Right lobe of liver (tissue), 6 donors: ENCODE data around the gene KLHL17. TPM values are rescaled to one million over a fixed set of nuclear protein-coding genes. Genes with fewer than 3 reads are reported as not detected.

ENCODE experiments used
- ATAC-seq, 4 donors: fragments of 200-7000 bp; cut with Tn5 transposase; one replicate each; pipeline ENCODE4 v1.9.1; 2020; ENCODE audit warnings: mild to moderate bottlenecking in 4 of 4, moderate library complexity in 4 of 4
- DNase-seq, 3 donors: peaks; one replicate each; pipeline ENCODE4 v3.0.0-alpha.2; 2020
- H3K27ac ChIP-seq, 3 donors: fragments of 200-600 bp; one replicate each; pipeline ENCODE4 v1.8.0; 2022
- H3K27me3 ChIP-seq, 2 donors: fragments of 200-600 bp; one replicate each; pipeline ENCODE4 v1.8.0; 2022
- H3K36me3 ChIP-seq, 4 donors: fragments of 200-600 bp; sonication (generic) in 1 of 4; one replicate each; pipeline versions ENCODE4 v1.5.1 to v1.8.0; 2017 to 2022; ENCODE audit warnings: control low read depth in 1 of 4
- H3K4me1 ChIP-seq, 4 donors: fragments of 200-600 bp; sonication (generic) in 1 of 4; one replicate each; pipeline versions ENCODE4 v1.5.1 to v1.8.0; 2017 to 2022; ENCODE audit warnings: control low read depth in 1 of 4
- H3K4me3 ChIP-seq, 3 donors: fragments of 200-600 bp; one replicate each; pipeline ENCODE4 v1.8.0; 2022
- H3K9me3 ChIP-seq, 4 donors: fragments of 200-600 bp; sonication (generic) in 1 of 4; one replicate each; pipeline versions ENCODE4 v1.5.1 to v1.8.0; 2017 to 2022; ENCODE audit warnings: control low read depth in 1 of 4
- POLR2A ChIP-seq: fragments of 450-650 bp; IDR thresholded peaks from one replicate; pipeline ENCODE4 v1.6.1; 2017; ENCODE audit warnings: antibody characterized with exemption, mild to moderate bottlenecking
- WGBS: methylation state at CpG from one replicate; pipeline ENCODE4 v1.1.6; 2018; ENCODE audit warnings: low coverage, low lambda C conversion rate; ENCODE audit not compliant: insufficient coverage; ENCODE audit errors: missing lambda C conversion rate; 5-methylcytosine and 5-hydroxymethylcytosine counted together
- intact Hi-C, 2 donors: fragments of 100-400 bp; cut with DNase I; formaldehyde crosslinking; loops; one replicate each; pipeline versions ENCODE4 v1.11.2 to v1.14.1; 2022
- total RNA-seq, 6 experiments: library from RNA; depleted of rRNA in 2 of 6; stranded (reverse); fragments of >200 nt in 2 of 6; fragmentation: NEBNext Ultra II Directional in 3 of 6; extraction: Animal tissue kit (Norgen Biotek cat#: 25700) in 3 of 6; gene quantifications; one replicate each; pipeline versions ENCODE4 v1.1.0 to v1.2.4, GENCODE V29; 2016 to 2023
- TF ChIP-seq, protein P1 (sequence below), 4 donors: fragments of 200-600 bp in 3 of 4; fragments of 450-650 bp in 1 of 4; IDR thresholded peaks; one replicate each; pipeline versions ENCODE4 v1.5.1 to v1.8.0; 2016 to 2022; ENCODE audit warnings: antibody characterized with exemption in 4 of 4, mild to moderate bottlenecking in 2 of 4
- donor health status: DM: no; HTN: yes; CAD: no.
- donor health status: DM: no; HTN: no; CAD: no.
- donor health status: DM: no; HTN: no; CAD: no.
- donor health status: DM: no; HTN: yes; CAD: no.
- donor health status: DM: no; HTN: yes; CAD: no.

KLHL17 gene
- total RNA-seq, 6 experiments from 2014 or later, result 1.9 to 6.7 (median 4.3) TPM

GRCh38 chr1:959731-960362, 537 bp upstream of the KLHL17 start:
- WGBS, result 18% methylated on average over 38 of the region's 57 CpGs
- DNase-seq (no peak), ATAC-seq (peak in 2 of 4 donors; percentile 2 to 14)
- H3K9me3 ChIP-seq, result no peaks in the 10 kb centered on the region
- peaks cover 0 to 18% (median 11%) of the 10 kb centered on the region in 4 donors for H3K36me3 ChIP-seq
- no peak overlapping the region for H3K27ac ChIP-seq
- intact Hi-C loops, result no loop called here
- peaks cover 0 to 13% (median 0%) of the 10 kb centered on the region in 4 donors for H3K4me1 ChIP-seq
- peak overlapping the region in 2 of 3 donors; percentile 53 to 100 for H3K4me3 ChIP-seq
- TF ChIP-seq, protein P1, sequence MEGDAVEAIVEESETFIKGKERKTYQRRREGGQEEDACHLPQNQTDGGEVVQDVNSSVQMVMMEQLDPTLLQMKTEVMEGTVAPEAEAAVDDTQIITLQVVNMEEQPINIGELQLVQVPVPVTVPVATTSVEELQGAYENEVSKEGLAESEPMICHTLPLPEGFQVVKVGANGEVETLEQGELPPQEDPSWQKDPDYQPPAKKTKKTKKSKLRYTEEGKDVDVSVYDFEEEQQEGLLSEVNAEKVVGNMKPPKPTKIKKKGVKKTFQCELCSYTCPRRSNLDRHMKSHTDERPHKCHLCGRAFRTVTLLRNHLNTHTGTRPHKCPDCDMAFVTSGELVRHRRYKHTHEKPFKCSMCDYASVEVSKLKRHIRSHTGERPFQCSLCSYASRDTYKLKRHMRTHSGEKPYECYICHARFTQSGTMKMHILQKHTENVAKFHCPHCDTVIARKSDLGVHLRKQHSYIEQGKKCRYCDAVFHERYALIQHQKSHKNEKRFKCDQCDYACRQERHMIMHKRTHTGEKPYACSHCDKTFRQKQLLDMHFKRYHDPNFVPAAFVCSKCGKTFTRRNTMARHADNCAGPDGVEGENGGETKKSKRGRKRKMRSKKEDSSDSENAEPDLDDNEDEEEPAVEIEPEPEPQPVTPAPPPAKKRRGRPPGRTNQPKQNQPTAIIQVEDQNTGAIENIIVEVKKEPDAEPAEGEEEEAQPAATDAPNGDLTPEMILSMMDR (IDR thresholded peaks at IDR 0.05), result no peak
- no peak for TF ChIP-seq POLR2A
- H3K27me3 ChIP-seq, result no peaks in the 10 kb centered on the region

DNA sequence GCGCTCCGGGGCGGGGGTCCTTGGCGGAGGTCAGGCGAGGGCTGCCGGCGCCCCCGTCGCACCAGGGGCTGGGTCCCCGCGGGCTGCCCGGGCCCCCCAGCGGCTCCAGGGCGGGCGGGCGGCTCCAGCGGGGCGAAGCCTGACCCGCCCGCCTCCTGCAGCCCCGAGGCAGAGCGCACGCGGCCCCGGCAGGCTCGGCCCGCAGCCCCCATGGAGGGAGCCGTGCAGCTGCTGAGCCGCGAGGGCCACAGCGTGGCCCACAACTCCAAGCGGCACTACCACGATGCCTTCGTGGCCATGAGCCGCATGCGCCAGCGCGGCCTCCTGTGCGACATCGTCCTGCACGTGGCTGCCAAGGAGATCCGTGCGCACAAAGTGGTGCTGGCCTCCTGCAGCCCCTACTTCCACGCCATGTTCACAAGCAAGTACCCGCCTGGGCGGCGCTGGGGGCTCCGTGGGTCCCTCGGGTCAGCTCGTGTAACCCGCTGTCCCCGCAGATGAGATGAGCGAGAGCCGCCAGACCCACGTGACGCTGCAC, 817 bp downstream of the KLHL17 start:
- H3K36me3 ChIP-seq, result peaks cover 0 to 8% (median 3%) of the 10 kb centered on the region in 4 donors
- intact Hi-C loops, result no loop called here
- no peak for DNase-seq
- no peaks in the 10 kb centered on the region for H3K9me3 ChIP-seq
- ATAC-seq, result no peak
- TF ChIP-seq POLR2A, result no peak
- TF ChIP-seq, protein P1 (IDR thresholded peaks at IDR 0.05), result no peak
- peak overlapping the region; percentile 53 to 72 (median 53) for H3K4me3 ChIP-seq
- no peaks in the 10 kb centered on the region for H3K27me3 ChIP-seq
- WGBS, result 100% methylated on average over 1 of the region's 56 CpGs
- H3K4me1 ChIP-seq, result peaks cover 0 to 17% (median 0%) of the 10 kb centered on the region in 4 donors
- H3K27ac ChIP-seq, result no peak overlapping the region

GRCh38 chr1:962381-963300, 2.3 kb downstream of the KLHL17 start:
- no peak for ATAC-seq

DNA sequence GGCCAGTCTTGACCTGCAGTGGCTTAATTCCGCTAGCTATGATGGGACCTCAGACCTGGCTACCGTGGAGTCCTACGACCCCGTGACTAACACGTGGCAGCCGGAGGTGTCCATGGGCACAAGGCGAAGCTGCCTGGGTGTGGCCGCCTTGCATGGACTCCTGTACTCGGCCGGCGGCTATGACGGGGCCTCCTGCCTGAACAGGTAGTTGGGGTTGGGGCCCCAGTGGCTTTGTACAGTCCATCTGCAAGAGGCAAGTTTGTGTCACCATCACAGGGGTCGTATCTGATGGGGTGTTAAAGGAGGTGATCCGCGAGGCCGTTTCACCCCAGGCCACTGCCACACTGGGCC, 2.9 kb downstream of the KLHL17 start:
- H3K4me3 ChIP-seq, result no peak overlapping the region
- intact Hi-C loops, result no loop called here
- peaks cover 0 to 15% (median 2%) of the 10 kb centered on the region in 4 donors for H3K4me1 ChIP-seq
- no CpG with 5 or more reads among the region's 16 CpGs for WGBS
- H3K9me3 ChIP-seq, result no peaks in the 10 kb centered on the region
- H3K27me3 ChIP-seq, result no peaks in the 10 kb centered on the region
- ATAC-seq (no peak), DNase-seq (no peak)
- no peak for TF ChIP-seq POLR2A
- TF ChIP-seq, protein P1 (IDR thresholded peaks at IDR 0.05), result no peak
- H3K36me3 ChIP-seq, result no peaks in the 10 kb centered on the region
- no peak overlapping the region for H3K27ac ChIP-seq

More at GRCh38 chr1:962381-963300, 2.3 kb downstream of the KLHL17 start:
- no peak for DNase-seq
- H3K27me3 ChIP-seq, result no peaks in the 10 kb centered on the region
- no peaks in the 10 kb centered on the region for H3K9me3 ChIP-seq
- intact Hi-C loops, result no loop called here
- H3K4me1 ChIP-seq, result peaks cover 0 to 19% (median 2%) of the 10 kb centered on the region in 4 donors
- no peak overlapping the region for H3K4me3 ChIP-seq
- no peaks in the 10 kb centered on the region for H3K36me3 ChIP-seq
- H3K27ac ChIP-seq, result no peak overlapping the region
- TF ChIP-seq POLR2A, result no peak
- TF ChIP-seq, protein P1 (IDR thresholded peaks at IDR 0.05), result no peak
- WGBS, result 98% methylated on average over 18 of the region's 57 CpGs
